ENCODE data around the gene PCYT2. TPM values are rescaled to one million over a fixed set of nuclear protein-coding genes. Genes with fewer than 3 reads are reported as not detected.

PCYT2 gene
- total and polyA plus RNA-seq, 10 of the 15 experiments (the other 5 are each of a cell fraction or from before 2014, with no cell fraction given): 0.63 to 72.0 (median 45.0) TPM

GRCh38 chr17:81908793-81909192 lies 2.4 kb downstream of the PCYT2 start (continued):
- TF ChIP-seq USF1 (IDR thresholded peaks at IDR 0.05; ENCODE audit: borderline replicate concordance, extremely low read length, insufficient read depth, low read depth, low read length) (no peak), CHD2 (IDR thresholded peaks at IDR 0.05; ENCODE audit: borderline replicate concordance, low read depth, low read length) (no peak), MXI1 (IDR thresholded peaks at IDR 0.05; ENCODE audit: low read depth, low read length) (no peak), TARDBP (IDR thresholded peaks at IDR 0.05; ENCODE audit: borderline replicate concordance) (no peak), BMI1 (IDR thresholded peaks at IDR 0.05; ENCODE audit: borderline replicate concordance) (no peak), KDM1A (IDR thresholded peaks at IDR 0.05; ENCODE audit: borderline replicate concordance) (no peak)

GRCh38 chr17:81907219-81908145 lies 3.7 kb downstream of the PCYT2 start:
- ChIA-PET RAD21 (ENCODE audit: unreplicated experiment) (no interaction called here), POLR2A (no interaction called here), SMC1A (ENCODE audit: uncharacterized antibody, unreplicated experiment) (no interaction called here), CTCF (interaction anchor here (0.6 kb wide), 1 partner anchor 24 kb away, joined by 4 read pairs; no protein-coding TSS in a partner anchor)
- 82% methylated on average over 26 of the region's 26 CpGs for WGBS (ENCODE audit: insufficient coverage, insufficient replicate concordance, low lambda C conversion rate, missing lambda C conversion rate)
- Histone ChIP-seq H3K9me3 (replicated peaks; ENCODE audit: control insufficient read depth, insufficient read depth, low read length) (no peaks in the 10 kb centered on the region), H3K27ac (ENCODE audit: control insufficient read depth, insufficient read depth) (no peak overlapping the region), H3K9ac (ENCODE audit: control insufficient read depth, insufficient read depth, low read length) (no peak overlapping the region), H2AFZ (ENCODE audit: control insufficient read depth, low read depth, low read length) (no peak overlapping the region), H3K4me2 (ENCODE audit: control insufficient read depth, insufficient read depth) (no peak overlapping the region), H4K20me1 (ENCODE audit: control insufficient read depth, insufficient read depth) (no peaks in the 10 kb centered on the region), H3K4me1 (ENCODE audit: control insufficient read depth, insufficient read depth, low read length) (peaks cover 5% of the 10 kb centered on the region; the same call in 1 of the 2 replicates), H3K27me3 (replicated peaks in 1 of 2; ENCODE audit: control insufficient read depth in 2 of 2, insufficient read depth in 2 of 2, low read length in 1 of 2) (no peaks in the 10 kb centered on the region), H3K4me3 (no peak overlapping the region), H3K79me2 (ENCODE audit: control insufficient read depth, insufficient read depth, low read length) (peaks cover 13% of the 10 kb centered on the region), H3K36me3 (ENCODE audit: control insufficient read depth in 2 of 2, insufficient read depth in 2 of 2, low read length in 1 of 2) (peaks cover 0 to 5% of the 10 kb centered on the region in 2 experiments; a peak in 3 of 4 replicates)
- DNase-seq (ENCODE audit: low read depth, low spot score) (no peak), ATAC-seq (no peak), FAIRE-seq (no peak)
- TF ChIP-seq MAX (IDR thresholded peaks at IDR 0.05; ENCODE audit: low read depth, low read length): no peak
- no peak for TF ChIP-seq HSF1 (IDR thresholded peaks at IDR 0.05; ENCODE audit: low read depth, low read length)
- TF ChIP-seq ZBTB40 (IDR thresholded peaks at IDR 0.05; ENCODE audit: borderline replicate concordance): no peak
- intact Hi-C loops (cut with micrococcal nuclease; ENCODE audit: unreplicated experiment): no loop called here
- no TSS peak for BruUV-seq (replicated peaks)
- in situ Hi-C loops (cut with MboI): no loop called here

All from GM12878 (cell line).